ENCODE results near the gene CCDC102B. TPM values are rescaled to one million over a fixed set of nuclear protein-coding genes. Genes with fewer than 3 reads are reported as not detected.

The CCDC102B gene
- total RNA-seq, 1 experiment from 2014 or later = 1.3 TPM

GRCh38 chr18:69085951-69086350 lies 288.1 kb downstream of the CCDC102B start:
- no peak for DNase-seq (ENCODE audit: low spot score)

- DNase-seq (ENCODE audit: low spot score) = no peak
These were observed 291.1 kb downstream of the CCDC102B start for GRCh38 chr18:69088973-69089372.

GRCh38 chr18:69097349-69097748 lies 299.5 kb downstream of the CCDC102B start:
- DNase-seq (ENCODE audit: low spot score) = no peak

- DNase-seq (ENCODE audit: low spot score) = no peak
These were observed 305.1 kb downstream of the CCDC102B start for GRCh38 chr18:69102959-69103358.

Other genes with a start within 250 kb of the CCDC102B start
- 24.7 and 36.2 TPM in 2 replicates for gene TMX3, start 83.0 kb upstream of the CCDC102B start, total RNA-seq (2014; rRNA removed; shearing (Covaris generic))

All from A172 (cell line).